A549 (cell line): ENCODE results near the gene BCL2A1. TPM values are rescaled to one million over a fixed set of nuclear protein-coding genes. Genes with fewer than 3 reads are reported as not detected.
"Not testable (repeated sequence)": the region's sequence is repeated elsewhere in the genome, so short reads cannot be mapped to it uniquely, and the experiment has no call there.

Experiments used
- ATAC-seq, 2 experiments: fragments of 200-7000 bp in 1 of 2; fragments of >200 bp in 1 of 2; cut with Nextera tagmentation in 1 of 2; cut with Tn5 transposase in 1 of 2; 3 replicates each; pipeline versions ENCODE4 v1.8.0 to v1.9.1; 2018 to 2020; ENCODE audit warnings: mild to moderate bottlenecking in 1 of 2, moderate library complexity in 1 of 2
- CTCF ChIA-PET: fragments of 300-600 bp; sonication (Branson Sonifier 250); formaldehyde crosslinking; extraction: SDS; loops from one replicate; lab custom pipeline; 2021; ENCODE audit warnings: antibody characterized with exemption, inconsistent platforms; lab: Yijun Ruan, JAX
- POLR2A ChIA-PET: fragments of 350-600 bp; formaldehyde crosslinking; extraction: SDS; loops from one replicate; lab custom pipeline; 2021; ENCODE audit warnings: antibody characterized with exemption, inconsistent platforms; lab: Yijun Ruan, JAX
- DNase-seq, 2 experiments: peaks; one replicate each; pipeline versions ENCODE4 v3.0.0 to v3.0.0-alpha.2; 2011 to 2016; ENCODE audit warnings: low read depth in 1 of 2, low spot score in 1 of 2
- FAIRE-seq: peaks from 2 replicates; lab custom pipeline; 2011; peaks lifted over from hg19 to GRCh38; lab: Jason Lieb, UNC
- H3K27ac ChIP-seq, 2 experiments: fragments of >200 bp; sonication (Bioruptor Twin); formaldehyde crosslinking; 3 replicates each; pipeline ENCODE4 v1.5.1; 2016 to 2017
- H3K4me1 ChIP-seq: fragments of >200 bp; sonication (Bioruptor Twin); formaldehyde crosslinking; 3 replicates; pipeline ENCODE4 v1.6.1; 2016
- H3K4me2 ChIP-seq: fragments of >200 bp; sonication (Bioruptor Twin); formaldehyde crosslinking; 3 replicates; pipeline ENCODE4 v1.6.1; 2016
- H3K4me3 ChIP-seq: fragments of >200 bp; sonication (Bioruptor Twin); formaldehyde crosslinking; 3 replicates; pipeline ENCODE4 v1.5.1; 2016
- H3K9me3 ChIP-seq: fragments of >200 bp; sonication (Bioruptor Twin); formaldehyde crosslinking; 3 replicates; pipeline ENCODE4 v1.6.1; 2016
- EP300 ChIP-seq, 2 experiments: fragments of >200 bp; sonication (Bioruptor Twin); formaldehyde crosslinking; IDR thresholded peaks; 2 replicates in 1 of 2; 3 replicates in 1 of 2; pipeline ENCODE4 v1.6.1; 2016 to 2017
- FOSB ChIP-seq: fragments of 250-450 bp; sonication (Bioruptor Pico); IDR thresholded peaks from 2 replicates; pipeline ENCODE4 v1.5.0; 2020; ENCODE audit warnings: mild to moderate bottlenecking, moderate library complexity
- HOXA7 ChIP-seq: fragments of 250-450 bp; sonication (Bioruptor Pico); IDR thresholded peaks from 2 replicates; pipeline ENCODE4 v1.5.0; 2020; ENCODE audit warnings: mild to moderate bottlenecking, moderate library complexity
- HOXB13 ChIP-seq: fragments of 250-450 bp; sonication (Bioruptor Pico); IDR thresholded peaks from 2 replicates; pipeline ENCODE4 v1.5.0; 2020; ENCODE audit warnings: low read depth, mild to moderate bottlenecking, moderate library complexity
- JUN ChIP-seq, 2 experiments: fragments of >200 bp; sonication (Bioruptor Twin); formaldehyde crosslinking; IDR thresholded peaks; 2 replicates in 1 of 2; 3 replicates in 1 of 2; pipeline ENCODE4 v1.6.1; 2016 to 2017
- MAZ ChIP-seq: fragments of 150-350 bp; IDR thresholded peaks from 2 replicates; pipeline ENCODE4 v1.6.1; 2014; ENCODE audit warnings: antibody characterized with exemption, low read depth, low read length, borderline replicate concordance
- POLR2A ChIP-seq: IDR thresholded peaks from 2 replicates; pipeline ENCODE4 v1.6.1; 2012; ENCODE audit warnings: mild to moderate bottlenecking, low read length
- RARB ChIP-seq: fragments of 250-450 bp; sonication (Bioruptor Pico); IDR thresholded peaks from 2 replicates; pipeline ENCODE4 v1.8.0; 2021; ENCODE audit warnings: mild to moderate bottlenecking, moderate library complexity
- REST ChIP-seq: fragments of 200-600 bp; sonication (generic); IDR thresholded peaks from 2 replicates; pipeline ENCODE4 v1.6.1; 2016; ENCODE audit warnings: antibody characterized with exemption, mild to moderate bottlenecking, moderate library complexity
- RFX5 ChIP-seq: fragments of 450-650 bp; IDR thresholded peaks from 2 replicates; pipeline ENCODE4 v1.7.1; 2014; ENCODE audit warnings: antibody characterized with exemption, mild to moderate bottlenecking, moderate library complexity
- SMC3 ChIP-seq: fragments of >200 bp; sonication (Bioruptor Twin); formaldehyde crosslinking; IDR thresholded peaks from 3 replicates; pipeline ENCODE4 v1.6.1; 2018; ENCODE audit warnings: inconsistent platforms
- ZC3H11A ChIP-seq: fragments of 450-650 bp; IDR thresholded peaks from 2 replicates; pipeline ENCODE4 v1.6.1; 2014; ENCODE audit warnings: antibody characterized with exemption, mild to moderate bottlenecking
- WGBS: methylation state at CpG from one replicate; pipeline ENCODE4 v1.1.6; 2017; ENCODE audit errors: missing lambda C conversion rate; 5-methylcytosine and 5-hydroxymethylcytosine counted together
- polyA plus RNA-seq, 4 experiments: library from polyadenylated mRNA; depleted of rRNA in 3 of 4; stranded (reverse); fragments of >200 nt; fragmentation: RNase III in 1 of 4; extraction: RNeasy Plus Mini Kit Qiagen cat#74134 plus additional on column Dnase treatment in 1 of 4; gene quantifications; 2 replicates in 3 of 4; 3 replicates in 1 of 4; pipeline ENCODE4 v1.2.3, GENCODE V29; 2011 to 2017
- TF ChIP-seq, protein P1 (sequence below): fragments of 250-450 bp; sonication (Bioruptor Pico); IDR thresholded peaks from 2 replicates; pipeline ENCODE4 v1.5.0; 2021; ENCODE audit warnings: mild to moderate bottlenecking, moderate library complexity, borderline replicate concordance

The BCL2A1 gene
- polyA plus RNA-seq, 2 of the 4 experiments (the other 2 are of a cell fraction), result 14.0 to 20.1 TPM

- Histone ChIP-seq H3K4me1 (no peaks in the 10 kb centered on the region; the same call in 2 of the 3 replicates), H3K4me3 (no peak overlapping the region), H3K4me2 (no peak overlapping the region), H3K9me3 (no peaks in the 10 kb centered on the region), H3K27ac (no peak overlapping the region)
- DNase-seq (no peak), ATAC-seq (no peak), FAIRE-seq (no peak)
- TF ChIP-seq FOSB (CRISPR knock-in tag), result no peak
- TF ChIP-seq EP300 (IDR thresholded peaks at IDR 0.05), result no peak
- no peak for TF ChIP-seq SMC3
- TF ChIP-seq REST, result no peak
- no peak for TF ChIP-seq RFX5
- TF ChIP-seq POLR2A, result no peak
- no peak for TF ChIP-seq MAZ
- no peak for TF ChIP-seq ZC3H11A
- TF ChIP-seq, protein P1, sequence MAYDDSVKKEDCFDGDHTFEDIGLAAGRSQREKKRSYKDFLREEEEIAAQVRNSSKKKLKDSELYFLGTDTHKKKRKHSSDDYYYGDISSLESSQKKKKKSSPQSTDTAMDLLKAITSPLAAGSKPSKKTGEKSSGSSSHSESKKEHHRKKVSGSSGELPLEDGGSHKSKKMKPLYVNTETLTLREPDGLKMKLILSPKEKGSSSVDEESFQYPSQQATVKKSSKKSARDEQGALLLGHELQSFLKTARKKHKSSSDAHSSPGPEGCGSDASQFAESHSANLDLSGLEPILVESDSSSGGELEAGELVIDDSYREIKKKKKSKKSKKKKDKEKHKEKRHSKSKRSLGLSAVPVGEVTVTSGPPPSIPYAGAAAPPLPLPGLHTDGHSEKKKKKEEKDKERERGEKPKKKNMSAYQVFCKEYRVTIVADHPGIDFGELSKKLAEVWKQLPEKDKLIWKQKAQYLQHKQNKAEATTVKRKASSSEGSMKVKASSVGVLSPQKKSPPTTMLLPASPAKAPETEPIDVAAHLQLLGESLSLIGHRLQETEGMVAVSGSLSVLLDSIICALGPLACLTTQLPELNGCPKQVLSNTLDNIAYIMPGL, result no peak
- 70% methylated on average over 2 of the region's 2 CpGs for WGBS
- POLR2A ChIA-PET, result no interaction called here
- CTCF ChIA-PET, result no interaction called here
Observed at GRCh38 chr15:79929412-79929811, 41.6 kb downstream of the BCL2A1 start.

DNA sequence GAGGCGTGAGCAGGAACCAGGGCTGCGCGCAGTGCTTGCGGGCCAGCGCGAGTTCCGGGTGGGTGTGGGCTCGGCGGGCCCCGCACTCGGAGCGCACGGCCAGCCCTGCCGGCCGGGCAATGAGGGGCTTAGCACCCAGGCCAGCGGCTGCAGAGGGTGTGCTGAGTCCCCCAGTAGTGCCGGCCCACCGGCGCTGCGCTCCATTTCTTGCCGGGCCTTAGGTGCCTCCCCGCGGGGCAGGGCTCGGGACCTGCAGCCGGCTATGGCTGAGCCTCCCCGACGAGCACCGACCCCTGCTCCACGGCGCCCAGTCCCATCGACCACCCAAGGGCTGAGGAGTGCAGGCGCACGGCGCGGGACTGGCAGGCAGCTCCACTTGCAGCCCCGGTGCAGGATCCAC lies 44.9 kb downstream of the BCL2A1 start:
- DNase-seq, H3K9me3 ChIP-seq, ATAC-seq, H3K27ac ChIP-seq, H3K4me3 ChIP-seq, H3K4me1 ChIP-seq, FAIRE-seq, POLR2A ChIA-PET, H3K4me2 ChIP-seq: not testable (repeated sequence)
- WGBS, result 95% methylated on average over 34 of the region's 36 CpGs
- CTCF ChIA-PET, result interaction anchor here (1.2 kb wide), 1 partner anchor 10 kb away, joined by 4 read pairs; no protein-coding TSS in a partner anchor

DNA sequence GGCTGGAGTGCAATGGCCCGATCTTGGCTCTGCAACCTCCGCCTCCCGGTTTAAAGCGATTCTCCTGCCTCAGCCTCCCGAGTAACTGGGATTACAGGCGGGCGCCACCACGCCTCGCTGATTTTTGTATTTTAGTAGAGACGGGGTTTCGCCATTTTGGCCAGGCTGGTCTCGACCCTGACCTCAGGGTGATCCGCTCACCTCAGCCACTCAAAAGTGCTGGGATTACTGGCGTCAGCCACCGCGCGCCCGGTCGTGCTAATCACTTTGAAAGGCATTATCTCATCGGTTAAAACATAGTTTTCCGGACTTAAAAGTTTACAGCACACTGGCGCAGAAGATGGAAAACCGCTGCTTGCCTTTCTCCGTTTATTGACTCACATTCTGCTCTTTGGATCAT lies 46.6 kb downstream of the BCL2A1 start:
- TF ChIP-seq JUN (IDR thresholded peaks at IDR 0.05) (0 out of 5 replicates have a peak, but pooled peaks of 1 of the 2 experiments have one; percentile 2), HOXB13 (CRISPR knock-in tag) (no peak), HOXA7 (CRISPR knock-in tag) (peak; percentile 35; the same call in 1 of the 2 replicates), RARB (CRISPR knock-in tag) (0 out of 2 replicates have a peak, but pooled peaks have one; percentile 7)
- FAIRE-seq, result no peak
- POLR2A ChIA-PET, result no interaction called here
- peak overlapping the region; percentile 74 for H3K4me2 ChIP-seq
- WGBS, result 85% methylated on average over 24 of the region's 24 CpGs
- no peaks in the 10 kb centered on the region; the same call in 2 of the 3 replicates for H3K4me1 ChIP-seq
- peaks cover 24% of the 10 kb centered on the region for H3K9me3 ChIP-seq
- no peak for DNase-seq
- CTCF ChIA-PET, result interaction anchor here (1.3 kb wide), 1 partner anchor 28 kb away, joined by 3 read pairs; the partner anchor contains the start of gene MTHFS
- peak overlapping the region; percentile 96 to 97 for H3K27ac ChIP-seq
- ATAC-seq, result no peak
- H3K4me3 ChIP-seq, result peak overlapping the region; percentile 90
